ENCODE data around the gene NEK6.

Gene NEK6

GRCh38 chr9:124292696-124293593, 35.2 kb downstream of the NEK6 start:
- TF ChIP-seq POLR2AphosphoS5 (IDR thresholded peaks at IDR 0.05; ENCODE audit: low read depth, low read length) (no peak), TAF1 (IDR thresholded peaks at IDR 0.05; ENCODE audit: borderline replicate concordance, insufficient read depth, low read length) (no peak), SIN3A (IDR thresholded peaks at IDR 0.05; ENCODE audit: borderline replicate concordance, insufficient read depth, low read length) (no peak), REST (IDR thresholded peaks at IDR 0.05; ENCODE audit: insufficient read depth in 1 of 2, low read depth in 2 of 2, low read length in 2 of 2) (no peak), FOXP2 (optimal IDR thresholded peaks at IDR 0.05; ENCODE audit: borderline replicate concordance, extremely low read depth, extremely low read length, insufficient read depth) (no peak)

GRCh38 chr9:124293718-124294506, 36.2 kb downstream of the NEK6 start:
- no peak for TF ChIP-seq SIN3A (IDR thresholded peaks at IDR 0.05; ENCODE audit: borderline replicate concordance, insufficient read depth, low read length)

- no peak for TF ChIP-seq SIN3A (IDR thresholded peaks at IDR 0.05; ENCODE audit: borderline replicate concordance, insufficient read depth, low read length)
- TF ChIP-seq REST (IDR thresholded peaks at IDR 0.05; ENCODE audit: insufficient read depth in 1 of 2, low read depth in 2 of 2, low read length in 2 of 2) = no peak
- peak; percentile 55 for TF ChIP-seq FOXP2 (optimal IDR thresholded peaks at IDR 0.05; ENCODE audit: borderline replicate concordance, extremely low read depth, extremely low read length, insufficient read depth)
Observed at GRCh38 chr9:124295159-124295794, 37.5 kb downstream of the NEK6 start.

DNA sequence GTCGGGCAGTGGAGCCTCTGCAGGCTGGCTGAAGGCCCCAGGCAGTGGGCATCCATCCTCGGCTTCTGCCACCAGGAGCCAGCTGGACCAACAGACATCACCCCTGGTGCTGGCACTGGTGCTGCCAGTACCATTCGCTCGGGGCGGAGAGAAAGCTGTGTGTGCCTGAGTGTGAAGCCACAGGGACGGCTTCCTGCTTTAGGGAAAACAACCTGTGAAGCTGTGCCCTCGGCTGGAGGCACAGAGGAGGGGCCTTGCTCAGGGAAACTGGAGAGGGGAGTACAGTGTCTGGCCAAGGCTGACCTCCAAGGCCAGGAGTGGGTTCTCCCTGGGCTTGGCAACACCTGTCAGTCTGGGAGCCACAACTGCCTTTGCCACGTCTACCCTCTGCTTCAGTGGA, 38.3 kb downstream of the NEK6 start:
- TF ChIP-seq FOXP2 (optimal IDR thresholded peaks at IDR 0.05; ENCODE audit: borderline replicate concordance, extremely low read depth, extremely low read length, insufficient read depth) (no peak), REST (IDR thresholded peaks at IDR 0.05; ENCODE audit: insufficient read depth in 1 of 2, low read depth in 2 of 2, low read length in 2 of 2) (no peak)

DNA sequence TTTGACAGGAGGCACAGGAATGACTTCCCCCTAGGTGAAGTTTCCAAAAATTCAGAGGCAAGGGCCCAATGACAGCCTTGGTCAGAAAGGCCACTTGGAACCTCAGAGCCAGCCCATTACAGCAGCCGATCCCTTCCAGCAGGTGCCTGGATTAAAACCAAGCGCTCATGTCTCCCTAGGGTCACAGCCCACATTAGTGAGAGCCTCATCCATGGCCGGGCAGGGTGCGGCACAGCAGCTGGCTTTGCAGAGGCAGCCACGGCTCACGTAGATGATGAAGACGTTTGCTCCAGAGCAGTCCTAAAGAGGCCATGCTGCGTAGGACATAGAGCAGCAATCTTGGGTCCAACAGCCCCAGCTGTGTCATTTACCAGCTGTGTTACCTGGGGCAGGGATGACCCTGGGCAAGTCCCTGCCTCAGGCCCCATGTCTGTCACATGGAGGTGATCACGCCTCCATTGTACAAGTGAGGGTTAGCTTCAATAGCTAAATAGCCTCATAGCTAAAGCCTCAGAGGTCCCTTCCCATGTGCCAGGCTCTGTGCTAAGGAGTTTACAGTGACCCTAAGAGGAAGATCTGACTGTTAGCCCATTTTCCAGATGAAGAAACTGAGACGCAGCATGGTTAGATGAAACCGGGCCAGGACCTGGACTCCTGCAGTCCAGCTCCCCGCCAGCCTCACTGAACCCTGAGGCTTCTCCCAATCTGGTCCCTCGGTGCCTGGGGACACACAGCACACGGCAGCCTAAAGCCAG, 39.2 kb downstream of the NEK6 start:
- no peak for TF ChIP-seq POLR2AphosphoS5 (IDR thresholded peaks at IDR 0.05; ENCODE audit: low read depth, low read length)
- TF ChIP-seq TAF1 (IDR thresholded peaks at IDR 0.05; ENCODE audit: borderline replicate concordance, insufficient read depth, low read length) = no peak
- TF ChIP-seq SIN3A (IDR thresholded peaks at IDR 0.05; ENCODE audit: borderline replicate concordance, insufficient read depth, low read length) = no peak
- TF ChIP-seq REST (IDR thresholded peaks at IDR 0.05; ENCODE audit: insufficient read depth in 1 of 2, low read depth in 2 of 2, low read length in 2 of 2) = no peak

Measured in PFSK-1 (cell line).